NCI-H69 (cell line): ENCODE measurements around the gene KSR1.
A peak's percentile ranks its signal among the peaks of the same experiment; 100 is the strongest.
"Not testable (repeated sequence)": the region's sequence is repeated elsewhere in the genome, so short reads cannot be mapped to it uniquely, and the experiment has no call there.

Experiments used
- DNase-seq: peaks from one replicate; lab custom pipeline; 2025; lab: John Stamatoyannopoulos, UW

Gene KSR1

GRCh38 chr17:27427166-27427862 lies 28.9 kb upstream of the KSR1 start:
- DNase-seq = not testable (repeated sequence)

- DNase-seq = no peak
Observed at GRCh38 chr17:27428781-27429505, 27.3 kb upstream of the KSR1 start.

- no peak for DNase-seq
Observed at GRCh38 chr17:27429666-27430382, 26.4 kb upstream of the KSR1 start.

GRCh38 chr17:27430383-27430840 lies 25.8 kb upstream of the KSR1 start:
- no peak for DNase-seq

- DNase-seq = peak; percentile 26
Observed at GRCh38 chr17:27430882-27431491, 25.3 kb upstream of the KSR1 start.

GRCh38 chr17:27433521-27433920 lies 22.7 kb upstream of the KSR1 start:
- DNase-seq = no peak

GRCh38 chr17:27435431-27436070 lies 20.7 kb upstream of the KSR1 start:
- not testable (repeated sequence) for DNase-seq

GRCh38 chr17:27438348-27438998 lies 17.8 kb upstream of the KSR1 start:
- DNase-seq = no peak

GRCh38 chr17:27439342-27439741 lies 16.9 kb upstream of the KSR1 start:
- DNase-seq = no peak

GRCh38 chr17:27442702-27443101 lies 13.5 kb upstream of the KSR1 start:
- peak; percentile 43 for DNase-seq

- no peak for DNase-seq
Observed at GRCh38 chr17:27443491-27443890, 12.8 kb upstream of the KSR1 start.

GRCh38 chr17:27445971-27446370 lies 10.3 kb upstream of the KSR1 start:
- no peak for DNase-seq

GRCh38 chr17:27446569-27447301 lies 9.5 kb upstream of the KSR1 start:
- DNase-seq = peak; percentile 58

- not testable (repeated sequence) for DNase-seq
Observed at GRCh38 chr17:27448534-27448933, 7.7 kb upstream of the KSR1 start.

- DNase-seq = no peak
Observed at GRCh38 chr17:27449541-27449940, 6.7 kb upstream of the KSR1 start.

GRCh38 chr17:27449988-27450387 lies 6.3 kb upstream of the KSR1 start:
- no peak for DNase-seq

GRCh38 chr17:27450416-27450815 lies 5.8 kb upstream of the KSR1 start:
- DNase-seq = no peak

- no peak for DNase-seq
Observed at GRCh38 chr17:27451906-27452305, 4.3 kb upstream of the KSR1 start.

- peak; percentile 11 for DNase-seq
Observed at GRCh38 chr17:27452828-27453227, 3.4 kb upstream of the KSR1 start.

- peak; percentile 43 for DNase-seq
Observed at GRCh38 chr17:27453471-27453870, 2.8 kb upstream of the KSR1 start.

- DNase-seq = no peak
Observed at GRCh38 chr17:27454089-27454488, 2.2 kb upstream of the KSR1 start.
